GM12878 (cell line): ENCODE data around the gene SYF2. TPM values are rescaled to one million over a fixed set of nuclear protein-coding genes. Genes with fewer than 3 reads are reported as not detected.

Experiments
- ATAC-seq: fragments of 200-7000 bp; cut with Tn5 transposase; 3 replicates; pipeline ENCODE4 v1.9.1; 2020; ENCODE audit warnings: mild to moderate bottlenecking, moderate library complexity
- BruUV-seq: library from RNA; stranded (reverse); fragments of 400-500 nt; replicated peaks from 2 replicates; lab custom pipeline; 2021; lab: Mats Ljungman, UMichigan
- CTCF ChIA-PET: fragments of 300-600 bp; sonication (Branson Sonifier 250); formaldehyde crosslinking; extraction: SDS; loops from one replicate; lab custom pipeline; 2021; ENCODE audit warnings: inconsistent platforms; lab: Yijun Ruan, JAX
- POLR2A ChIA-PET: fragments of 350-600 bp; formaldehyde crosslinking; extraction: SDS; loops from one replicate; lab custom pipeline; 2021; ENCODE audit warnings: inconsistent platforms; lab: Charles Lee
- RAD21 ChIA-PET: fragments of 300-600 bp; sonication (Branson Sonifier 250); formaldehyde crosslinking; loops from one replicate; lab custom pipeline; 2023; ENCODE audit warnings: antibody characterized with exemption; ENCODE audit not compliant: unreplicated experiment; lab: Charles Lee
- SMC1A ChIA-PET: fragments of 300-600 bp; sonication (Branson Sonifier 250); formaldehyde crosslinking; loops from one replicate; lab custom pipeline; 2023; ENCODE audit not compliant: unreplicated experiment, uncharacterized antibody; lab: Charles Lee
- DNase-seq: peaks from one replicate; pipeline ENCODE4 v3.0.0-alpha.2; 2011; ENCODE audit warnings: low read depth, low spot score
- FAIRE-seq: peaks from 3 replicates; lab custom pipeline; 2011; peaks lifted over from hg19 to GRCh38; lab: Jason Lieb, UNC
- H2AFZ ChIP-seq: 2 replicates; pipeline ENCODE4 v1.6.0; 2011; ENCODE audit warnings: low read depth, low read length, control low read depth; ENCODE audit not compliant: control insufficient read depth
- H3K27ac ChIP-seq: 2 replicates; pipeline ENCODE4 v1.5.1; 2011; ENCODE audit warnings: control low read depth; ENCODE audit not compliant: control insufficient read depth, insufficient read depth
- H3K27me3 ChIP-seq, 2 experiments: replicated peaks in 1 of 2; 2 replicates each; pipeline versions ENCODE4 v1.6.0 to v1.6.1; 2011; ENCODE audit warnings: low read length in 1 of 2; ENCODE audit not compliant: control insufficient read depth in 2 of 2, insufficient read depth in 2 of 2
- H3K36me3 ChIP-seq, 2 experiments: 2 replicates each; pipeline ENCODE4 v1.5.1; 2011; ENCODE audit warnings: low read length in 1 of 2; ENCODE audit not compliant: control insufficient read depth in 2 of 2, insufficient read depth in 2 of 2
- H3K4me1 ChIP-seq: 2 replicates; pipeline ENCODE4 v1.6.1; 2011; ENCODE audit warnings: mild to moderate bottlenecking, low read length, moderate library complexity, mixed read lengths; ENCODE audit not compliant: control insufficient read depth, insufficient read depth
- H3K4me2 ChIP-seq: 2 replicates; pipeline ENCODE4 v1.6.0; 2011; ENCODE audit warnings: control low read depth; ENCODE audit not compliant: control insufficient read depth, insufficient read depth
- H3K4me3 ChIP-seq: fragments of 200-600 bp; sonication (generic); 2 replicates; pipeline ENCODE4 v1.5.1; 2016
- H3K79me2 ChIP-seq: 2 replicates; pipeline ENCODE4 v1.6.0; 2011; ENCODE audit warnings: low read length; ENCODE audit not compliant: control insufficient read depth, insufficient read depth
- H3K9ac ChIP-seq: 2 replicates; pipeline ENCODE4 v1.8.0; 2011; ENCODE audit warnings: low read length, control low read depth, mixed read lengths; ENCODE audit not compliant: control insufficient read depth, insufficient read depth
- H3K9me3 ChIP-seq: replicated peaks from 3 replicates; pipeline ENCODE4 v1.5.1; 2011; ENCODE audit warnings: mild to moderate bottlenecking, low read length; ENCODE audit not compliant: control insufficient read depth, insufficient read depth
- H4K20me1 ChIP-seq: 2 replicates; pipeline ENCODE4 v1.6.0; 2011; ENCODE audit not compliant: control insufficient read depth, insufficient read depth
- EED ChIP-seq: sonication (generic); IDR thresholded peaks from 2 replicates; pipeline ENCODE4 v1.6.1; 2016; ENCODE audit warnings: antibody characterized with exemption, low read depth
- KLF5 ChIP-seq: fragments of 450-650 bp; IDR thresholded peaks from 2 replicates; pipeline ENCODE4 v1.6.1; 2014; ENCODE audit warnings: mild to moderate bottlenecking; ENCODE audit not compliant: partially characterized antibody
- TARDBP ChIP-seq: IDR thresholded peaks from 2 replicates; pipeline ENCODE4 v1.6.1; 2016; ENCODE audit warnings: borderline replicate concordance
- TCF12 ChIP-seq: IDR thresholded peaks from 2 replicates; pipeline ENCODE4 v1.6.1; 2011; ENCODE audit warnings: low read depth, mild to moderate bottlenecking, low read length
- WRNIP1 ChIP-seq: IDR thresholded peaks from 2 replicates; pipeline ENCODE4 v1.6.1; 2011; ENCODE audit warnings: low read depth, low read length, improper control_type of control experiment, borderline replicate concordance
- WGBS: methylation state at CpG from one replicate; pipeline ENCODE4 v1.1.6; 2016; ENCODE audit warnings: low lambda C conversion rate; ENCODE audit not compliant: insufficient replicate concordance, insufficient coverage; ENCODE audit errors: missing lambda C conversion rate; 5-methylcytosine and 5-hydroxymethylcytosine counted together
- in situ Hi-C: fragments of 300-500 bp; cut with MboI; formaldehyde crosslinking; loops from 9 replicates; pipeline ENCODE4 v1.14.3; 2018; ENCODE audit warnings: mixed read lengths
- intact Hi-C: fragments of 100-400 bp; cut with micrococcal nuclease; formaldehyde crosslinking; loops from one replicate; pipeline ENCODE4 v1.14.2; 2022; ENCODE audit not compliant: unreplicated experiment
- polyA plus RNA-seq, 11 experiments: library from polyadenylated mRNA; depleted of rRNA in 4 of 11; unstranded in 6 of 11; stranded (reverse) in 5 of 11; fragments of >200 nt; fragmentation: Nextera tagmentation in 4 of 11; fragmentation: Illumina TruSeq in 1 of 11; extraction: Ambion mirVana in 4 of 11; extraction: Trizol in 1 of 11; gene quantifications; 1 replicate in 1 of 11; 2 replicates in 10 of 11; pipeline versions ENCODE4 v1.2.1 to v1.2.3, GENCODE V29; 2011 to 2016; ENCODE audit warnings: inconsistent platforms in 2 of 11, missing spikeins in 2 of 11, low read depth in 1 of 11
- total RNA-seq, 4 experiments: library from RNA; depleted of rRNA in 3 of 4; stranded (reverse); fragments of >200 nt in 3 of 4; fragmentation: Illumina TruSeq in 1 of 4; extraction: Trizol in 1 of 4; gene quantifications; 2 replicates each; pipeline versions ENCODE4 v1.2.1 to v1.2.3, GENCODE V29; 2013 to 2021
- TF ChIP-seq, protein P1 (sequence below): fragments of 450-650 bp; IDR thresholded peaks from 2 replicates; pipeline ENCODE4 v1.6.1; 2016; ENCODE audit warnings: mild to moderate bottlenecking, moderate library complexity, borderline replicate concordance
- TF ChIP-seq, protein P2 (sequence below): IDR thresholded peaks from 2 replicates; pipeline ENCODE4 v1.6.1; 2011; ENCODE audit warnings: borderline replicate concordance, low read depth, mild to moderate bottlenecking, moderate library complexity, mixed read lengths, low read length; ENCODE audit not compliant: insufficient read depth; ENCODE audit errors: extremely low read length

Gene SYF2
- total and polyA plus RNA-seq, 10 of the 15 experiments (the other 5 are each of a cell fraction or from before 2014, with no cell fraction given) = 20.3 to 70.5 (median 35.3) TPM

DNA sequence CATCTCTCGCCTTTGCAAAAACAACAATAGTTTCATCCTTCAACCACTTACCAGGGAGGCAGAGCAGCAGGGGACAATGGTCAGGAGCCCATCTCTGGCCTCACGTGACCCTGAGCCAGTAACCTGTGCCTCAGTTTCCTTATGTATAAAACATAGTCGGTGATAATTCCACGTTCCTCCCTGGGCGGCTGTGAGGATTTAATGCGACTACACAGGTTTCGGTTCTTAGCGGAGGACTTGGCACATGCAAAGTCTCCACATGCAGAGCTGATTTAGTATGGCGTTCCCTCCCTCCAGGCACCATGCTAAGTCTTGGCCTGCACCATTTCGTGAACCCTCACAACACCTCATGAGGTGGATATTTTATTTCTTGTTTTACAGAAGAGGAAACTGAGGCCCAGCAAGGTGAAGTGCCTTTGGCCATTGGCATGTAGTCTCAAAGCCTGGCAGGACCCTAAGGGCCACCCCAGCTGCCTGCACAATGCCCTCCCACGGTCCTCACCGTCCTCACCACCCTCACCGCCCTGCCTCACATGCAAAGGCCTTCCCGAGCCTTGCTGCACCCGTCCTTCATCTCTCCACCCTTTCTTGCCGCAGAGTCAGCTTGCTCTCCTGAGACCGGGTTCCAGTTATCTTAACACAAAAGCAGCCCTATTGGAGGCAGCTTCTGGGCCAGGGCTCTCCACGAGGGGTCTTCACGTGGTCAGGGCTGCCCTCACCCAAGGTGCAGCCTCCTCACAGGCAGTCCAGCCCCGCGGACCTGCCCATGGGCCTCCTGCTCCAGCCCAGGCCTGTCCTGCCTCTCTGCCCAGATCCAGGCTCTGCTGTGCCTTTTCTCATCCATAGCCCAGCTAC lies 48.9 kb downstream of the SYF2 start:
- in situ Hi-C loops = no loop called here
- H3K4me2 ChIP-seq = no peak overlapping the region
- DNase-seq (no peak), ATAC-seq (no peak), FAIRE-seq (no peak)
- WGBS = 46% methylated on average over 21 of the region's 21 CpGs
- no peaks in the 10 kb centered on the region for H4K20me1 ChIP-seq
- no peak overlapping the region for H3K27ac ChIP-seq
- no peak overlapping the region for H2AFZ ChIP-seq
- intact Hi-C loops = no loop called here
- CTCF ChIA-PET = interaction anchor here (0.6 kb wide), 1 partner anchor 1258 kb away, joined by 3 read pairs; no protein-coding TSS in a partner anchor
- no peaks in the 10 kb centered on the region for H3K79me2 ChIP-seq
- no peaks in the 10 kb centered on the region for H3K9me3 ChIP-seq
- no peak overlapping the region for H3K9ac ChIP-seq
- no peaks in the 10 kb centered on the region for H3K4me1 ChIP-seq
- SMC1A ChIA-PET = interaction anchor here (0.5 kb wide), 1 partner anchor 408 kb away, joined by 6 read pairs; no protein-coding TSS in a partner anchor
- BruUV-seq = no TSS peak
- no peak for TF ChIP-seq TCF12
- no peak for TF ChIP-seq EED
- TF ChIP-seq KLF5 = no peak
- TF ChIP-seq, protein P1, sequence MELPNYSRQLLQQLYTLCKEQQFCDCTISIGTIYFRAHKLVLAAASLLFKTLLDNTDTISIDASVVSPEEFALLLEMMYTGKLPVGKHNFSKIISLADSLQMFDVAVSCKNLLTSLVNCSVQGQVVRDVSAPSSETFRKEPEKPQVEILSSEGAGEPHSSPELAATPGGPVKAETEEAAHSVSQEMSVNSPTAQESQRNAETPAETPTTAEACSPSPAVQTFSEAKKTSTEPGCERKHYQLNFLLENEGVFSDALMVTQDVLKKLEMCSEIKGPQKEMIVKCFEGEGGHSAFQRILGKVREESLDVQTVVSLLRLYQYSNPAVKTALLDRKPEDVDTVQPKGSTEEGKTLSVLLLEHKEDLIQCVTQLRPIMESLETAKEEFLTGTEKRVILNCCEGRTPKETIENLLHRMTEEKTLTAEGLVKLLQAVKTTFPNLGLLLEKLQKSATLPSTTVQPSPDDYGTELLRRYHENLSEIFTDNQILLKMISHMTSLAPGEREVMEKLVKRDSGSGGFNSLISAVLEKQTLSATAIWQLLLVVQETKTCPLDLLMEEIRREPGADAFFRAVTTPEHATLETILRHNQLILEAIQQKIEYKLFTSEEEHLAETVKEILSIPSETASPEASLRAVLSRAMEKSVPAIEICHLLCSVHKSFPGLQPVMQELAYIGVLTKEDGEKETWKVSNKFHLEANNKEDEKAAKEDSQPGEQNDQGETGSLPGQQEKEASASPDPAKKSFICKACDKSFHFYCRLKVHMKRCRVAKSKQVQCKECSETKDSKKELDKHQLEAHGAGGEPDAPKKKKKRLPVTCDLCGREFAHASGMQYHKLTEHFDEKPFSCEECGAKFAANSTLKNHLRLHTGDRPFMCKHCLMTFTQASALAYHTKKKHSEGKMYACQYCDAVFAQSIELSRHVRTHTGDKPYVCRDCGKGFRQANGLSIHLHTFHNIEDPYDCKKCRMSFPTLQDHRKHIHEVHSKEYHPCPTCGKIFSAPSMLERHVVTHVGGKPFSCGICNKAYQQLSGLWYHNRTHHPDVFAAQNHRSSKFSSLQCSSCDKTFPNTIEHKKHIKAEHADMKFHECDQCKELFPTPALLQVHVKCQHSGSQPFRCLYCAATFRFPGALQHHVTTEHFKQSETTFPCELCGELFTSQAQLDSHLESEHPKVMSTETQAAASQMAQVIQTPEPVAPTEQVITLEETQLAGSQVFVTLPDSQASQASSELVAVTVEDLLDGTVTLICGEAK = no peak
- TF ChIP-seq WRNIP1 = no peak
- no peak for TF ChIP-seq TARDBP
- TF ChIP-seq, protein P2, sequence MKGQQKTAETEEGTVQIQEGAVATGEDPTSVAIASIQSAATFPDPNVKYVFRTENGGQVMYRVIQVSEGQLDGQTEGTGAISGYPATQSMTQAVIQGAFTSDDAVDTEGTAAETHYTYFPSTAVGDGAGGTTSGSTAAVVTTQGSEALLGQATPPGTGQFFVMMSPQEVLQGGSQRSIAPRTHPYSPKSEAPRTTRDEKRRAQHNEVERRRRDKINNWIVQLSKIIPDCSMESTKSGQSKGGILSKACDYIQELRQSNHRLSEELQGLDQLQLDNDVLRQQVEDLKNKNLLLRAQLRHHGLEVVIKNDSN = no peak
- no peaks in the 10 kb centered on the region; a peak in 2 of 4 replicates for H3K27me3 ChIP-seq
- POLR2A ChIA-PET = interaction anchor here (0.6 kb wide), 1 partner anchor 283 kb away, joined by 6 read pairs; no protein-coding TSS in a partner anchor
- H3K4me3 ChIP-seq = no peak overlapping the region
- RAD21 ChIA-PET = no interaction called here
- H3K36me3 ChIP-seq = no peaks in the 10 kb centered on the region
